Neutrophil (primary cell): ENCODE data around the gene EI24.

ENCODE experiments used
- H3K27ac ChIP-seq: fragments of 200-600 bp; sonication (generic); 2 replicates; pipeline ENCODE4 v1.5.1; 2016; ENCODE audit warnings: mild to moderate bottlenecking, moderate library complexity
- H3K27me3 ChIP-seq: fragments of 200-600 bp; sonication (generic); 2 replicates; pipeline ENCODE4 v1.6.0; 2016; ENCODE audit warnings: mild to moderate bottlenecking
- H3K36me3 ChIP-seq: fragments of 200-600 bp; sonication (generic); 2 replicates; pipeline ENCODE4 v1.5.1; 2017
- H3K4me1 ChIP-seq, 2 experiments: fragments of 200-600 bp in 1 of 2; sonication (generic) in 1 of 2; 1 replicate in 1 of 2; 2 replicates in 1 of 2; pipeline versions ENCODE4 v1.5.1 to v1.6.1; 2013 to 2016; ENCODE audit warnings: low read depth in 1 of 2, low read length in 1 of 2, mild to moderate bottlenecking in 1 of 2, moderate library complexity in 1 of 2; ENCODE audit not compliant: control insufficient read depth in 1 of 2, insufficient read depth in 1 of 2
- H3K4me3 ChIP-seq, 2 experiments: fragments of 200-600 bp in 1 of 2; sonication (generic) in 1 of 2; 1 replicate in 1 of 2; 2 replicates in 1 of 2; pipeline ENCODE4 v1.5.1; 2013 to 2016; ENCODE audit warnings: low read depth in 1 of 2, low read length in 1 of 2, mild to moderate bottlenecking in 1 of 2, moderate library complexity in 1 of 2
- H3K9me3 ChIP-seq: fragments of 200-600 bp; sonication (generic); 2 replicates; pipeline ENCODE4 v1.5.1; 2016
- CTCF ChIP-seq: fragments of 200-600 bp; sonication (generic); IDR thresholded peaks from 2 replicates; pipeline ENCODE4 v1.5.1; 2016; ENCODE audit warnings: antibody characterized with exemption

Gene EI24

DNA sequence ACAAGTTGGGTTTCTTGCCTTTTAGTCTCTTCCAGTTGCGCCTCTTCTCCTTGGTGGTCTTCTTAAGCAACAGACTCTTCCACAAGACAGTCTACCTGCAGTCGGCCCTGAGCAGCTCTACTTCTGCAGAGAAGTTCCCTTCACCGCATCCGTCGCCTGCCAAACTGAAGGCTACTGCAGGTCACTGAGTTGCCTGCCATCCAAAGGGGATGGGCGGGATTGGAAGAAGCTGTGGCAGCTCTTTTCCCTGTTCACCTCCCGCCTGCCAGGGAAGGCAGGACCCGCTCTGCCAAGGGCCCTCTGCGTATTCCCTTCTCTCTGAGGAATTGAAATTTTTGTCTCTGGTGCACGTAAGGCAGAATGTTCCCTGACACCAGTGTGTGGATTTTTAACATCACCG lies 14.2 kb downstream of the EI24 start:
- H3K27me3 ChIP-seq, result no peaks in the 10 kb centered on the region
- TF ChIP-seq CTCF, result no peak
- H3K9me3 ChIP-seq, result no peaks in the 10 kb centered on the region
- H3K4me1 ChIP-seq, result no peaks in the 10 kb centered on the region
- H3K36me3 ChIP-seq, result peaks cover 40% of the 10 kb centered on the region
- H3K4me3 ChIP-seq, result no peak overlapping the region
- H3K27ac ChIP-seq, result no peak overlapping the region

GRCh38 chr11:125585487-125585886 lies 16.2 kb downstream of the EI24 start:
- H3K36me3 ChIP-seq, result peaks cover 22% of the 10 kb centered on the region
- no peaks in the 10 kb centered on the region for H3K9me3 ChIP-seq
- no peaks in the 10 kb centered on the region for H3K27me3 ChIP-seq
- no peaks in the 10 kb centered on the region for H3K4me1 ChIP-seq
- TF ChIP-seq CTCF, result no peak
- H3K4me3 ChIP-seq, result no peak overlapping the region
- no peak overlapping the region for H3K27ac ChIP-seq

DNA sequence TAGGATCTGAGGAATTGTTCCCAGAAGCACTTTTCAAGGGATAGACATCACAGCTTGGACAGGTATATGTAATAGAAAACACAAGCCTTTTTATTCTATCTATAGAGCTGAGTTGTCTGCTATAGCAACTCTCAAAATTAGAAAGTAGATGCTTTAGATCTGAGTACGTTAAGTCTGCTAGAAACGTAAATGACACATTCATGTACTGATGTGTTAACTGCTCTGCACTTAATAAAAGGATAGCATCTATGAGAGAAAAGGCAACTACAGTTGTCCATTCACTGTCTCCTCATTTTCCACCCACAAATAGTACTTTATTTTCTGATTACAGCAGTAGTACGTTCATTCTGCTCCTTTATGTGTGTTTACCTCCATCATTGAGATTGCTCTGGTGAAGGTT lies 17.3 kb downstream of the EI24 start:
- Histone ChIP-seq H3K27ac (no peak overlapping the region), H3K36me3 (peaks cover 20% of the 10 kb centered on the region), H3K4me3 (no peak overlapping the region), H3K9me3 (no peaks in the 10 kb centered on the region), H3K4me1 (peaks cover 5 to 6% of the 10 kb centered on the region in 2 experiments), H3K27me3 (no peaks in the 10 kb centered on the region)
- no peak for TF ChIP-seq CTCF

- H3K4me1 ChIP-seq, result peaks cover 6 to 7% of the 10 kb centered on the region in 2 experiments
- peaks cover 14% of the 10 kb centered on the region for H3K36me3 ChIP-seq
- H3K4me3 ChIP-seq, result no peak overlapping the region
- no peaks in the 10 kb centered on the region for H3K27me3 ChIP-seq
- H3K9me3 ChIP-seq, result no peaks in the 10 kb centered on the region
- no peak for TF ChIP-seq CTCF
- no peak overlapping the region for H3K27ac ChIP-seq
These were observed 18.2 kb downstream of the EI24 start for GRCh38 chr11:125587480-125587879.

DNA sequence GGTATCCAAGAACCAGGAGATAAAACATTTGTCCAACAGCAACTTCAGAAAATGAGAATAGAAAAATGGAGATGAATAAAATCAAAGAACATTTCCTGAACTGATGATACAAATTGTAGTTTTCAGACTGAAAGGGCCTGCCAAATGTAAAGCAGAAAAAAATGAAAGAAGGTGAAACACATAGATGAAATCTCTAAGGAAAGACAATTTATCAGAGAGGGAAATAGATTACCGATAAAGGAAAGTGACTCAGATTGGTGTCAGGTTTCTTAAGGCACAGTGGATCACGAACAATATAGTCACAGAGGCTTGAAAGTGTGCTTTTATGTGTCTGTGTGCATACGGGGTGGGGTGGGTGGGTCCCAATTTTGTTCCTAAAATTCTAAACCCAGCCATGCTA lies 19.2 kb downstream of the EI24 start:
- Histone ChIP-seq H3K27ac (no peak overlapping the region), H3K4me1 (peaks cover 13% of the 10 kb centered on the region in 2 experiments), H3K9me3 (no peaks in the 10 kb centered on the region), H3K4me3 (no peak overlapping the region), H3K36me3 (peaks cover 4% of the 10 kb centered on the region), H3K27me3 (no peaks in the 10 kb centered on the region)
- TF ChIP-seq CTCF, result no peak
